Mucosa of descending colon (tissue), 3 donors: ENCODE data around the gene TECR. TPM values are rescaled to one million over a fixed set of nuclear protein-coding genes. Genes with fewer than 3 reads are reported as not detected.

Experiments used
- ATAC-seq: fragments of 200-7000 bp; cut with Tn5 transposase; one replicate; pipeline ENCODE4 v1.9.1; 2020; ENCODE audit warnings: mild to moderate bottlenecking, moderate library complexity
- DNase-seq, 3 donors: peaks; one replicate each; pipeline ENCODE4 v3.0.0-alpha.2; 2020
- H3K36me3 ChIP-seq: fragments of 200-600 bp; one replicate; pipeline ENCODE4 v1.8.0; 2021; ENCODE audit warnings: low read depth, mild to moderate bottlenecking
- H3K4me1 ChIP-seq: fragments of 200-600 bp; one replicate; pipeline ENCODE4 v1.8.0; 2021; ENCODE audit warnings: low read depth, mild to moderate bottlenecking
- H3K4me3 ChIP-seq: fragments of 200-600 bp; one replicate; pipeline ENCODE4 v1.8.0; 2021; ENCODE audit warnings: mild to moderate bottlenecking
- H3K9me3 ChIP-seq: fragments of 200-600 bp; one replicate; pipeline ENCODE4 v1.8.0; 2021; ENCODE audit warnings: mild to moderate bottlenecking
- intact Hi-C, 2 donors: fragments of 100-400 bp; cut with DNase I in 1 of 2; cut with micrococcal nuclease in 1 of 2; formaldehyde crosslinking; loops; one replicate each; pipeline versions ENCODE4 v1.11.0 to v1.11.1; 2022; cut with DNase I, micrococcal nuclease
- total RNA-seq, 3 donors: library from RNA; stranded (reverse); fragmentation: NEBNext Ultra II Directional in 2 of 3; extraction: Animal tissue kit (Norgen Biotek cat#: 25700) in 2 of 3; gene quantifications; one replicate each; pipeline versions ENCODE4 v1.2.1 to v1.2.4, GENCODE V29; 2021 to 2023
- TF ChIP-seq, protein P1 (sequence below): fragments of 200-600 bp; IDR thresholded peaks from one replicate; pipeline ENCODE4 v1.8.0; 2022; ENCODE audit warnings: antibody characterized with exemption, mild to moderate bottlenecking
- donor health status: DM: no; HTN: no; CAD: no; lungs with moderate emphysema.
- donor health status: DM: no; HTN: no; CAD: no.
- donor health status: DM: no; HTN: yes; CAD: no.

TECR gene
- total RNA-seq, 3 donors from 2014 or later, result 94.4 to 155 (median 141) TPM

GRCh38 chr19:14514215-14514863 is 15.1 kb upstream of the TECR start:
- Histone ChIP-seq H3K9me3 (no peaks in the 10 kb centered on the region), H3K4me1 (peaks cover 36% of the 10 kb centered on the region), H3K36me3 (peaks cover 6% of the 10 kb centered on the region), H3K4me3 (no peak overlapping the region)
- TF ChIP-seq, protein P1, sequence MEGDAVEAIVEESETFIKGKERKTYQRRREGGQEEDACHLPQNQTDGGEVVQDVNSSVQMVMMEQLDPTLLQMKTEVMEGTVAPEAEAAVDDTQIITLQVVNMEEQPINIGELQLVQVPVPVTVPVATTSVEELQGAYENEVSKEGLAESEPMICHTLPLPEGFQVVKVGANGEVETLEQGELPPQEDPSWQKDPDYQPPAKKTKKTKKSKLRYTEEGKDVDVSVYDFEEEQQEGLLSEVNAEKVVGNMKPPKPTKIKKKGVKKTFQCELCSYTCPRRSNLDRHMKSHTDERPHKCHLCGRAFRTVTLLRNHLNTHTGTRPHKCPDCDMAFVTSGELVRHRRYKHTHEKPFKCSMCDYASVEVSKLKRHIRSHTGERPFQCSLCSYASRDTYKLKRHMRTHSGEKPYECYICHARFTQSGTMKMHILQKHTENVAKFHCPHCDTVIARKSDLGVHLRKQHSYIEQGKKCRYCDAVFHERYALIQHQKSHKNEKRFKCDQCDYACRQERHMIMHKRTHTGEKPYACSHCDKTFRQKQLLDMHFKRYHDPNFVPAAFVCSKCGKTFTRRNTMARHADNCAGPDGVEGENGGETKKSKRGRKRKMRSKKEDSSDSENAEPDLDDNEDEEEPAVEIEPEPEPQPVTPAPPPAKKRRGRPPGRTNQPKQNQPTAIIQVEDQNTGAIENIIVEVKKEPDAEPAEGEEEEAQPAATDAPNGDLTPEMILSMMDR, result no peak
- DNase-seq (no peak), ATAC-seq (no peak)
- intact Hi-C loops, result no loop called here

GRCh38 chr19:14515501-14516047 is 13.8 kb upstream of the TECR start:
- Histone ChIP-seq H3K36me3 (peaks cover 6% of the 10 kb centered on the region), H3K4me1 (peaks cover 40% of the 10 kb centered on the region), H3K4me3 (no peak overlapping the region), H3K9me3 (no peaks in the 10 kb centered on the region)
- intact Hi-C loops, result no loop called here
- no peak for ATAC-seq
- TF ChIP-seq, protein P1, result no peak
- no peak for DNase-seq

GRCh38 chr19:14516048-14516534 is 13.3 kb upstream of the TECR start:
- DNase-seq, result peak; percentile 60 to 70 (median 62)
- Histone ChIP-seq H3K4me1 (peaks cover 35% of the 10 kb centered on the region), H3K36me3 (peaks cover 6% of the 10 kb centered on the region), H3K4me3 (no peak overlapping the region), H3K9me3 (no peaks in the 10 kb centered on the region)
- TF ChIP-seq, protein P1, result no peak
- ATAC-seq, result no peak
- intact Hi-C loops, result no loop called here

DNA sequence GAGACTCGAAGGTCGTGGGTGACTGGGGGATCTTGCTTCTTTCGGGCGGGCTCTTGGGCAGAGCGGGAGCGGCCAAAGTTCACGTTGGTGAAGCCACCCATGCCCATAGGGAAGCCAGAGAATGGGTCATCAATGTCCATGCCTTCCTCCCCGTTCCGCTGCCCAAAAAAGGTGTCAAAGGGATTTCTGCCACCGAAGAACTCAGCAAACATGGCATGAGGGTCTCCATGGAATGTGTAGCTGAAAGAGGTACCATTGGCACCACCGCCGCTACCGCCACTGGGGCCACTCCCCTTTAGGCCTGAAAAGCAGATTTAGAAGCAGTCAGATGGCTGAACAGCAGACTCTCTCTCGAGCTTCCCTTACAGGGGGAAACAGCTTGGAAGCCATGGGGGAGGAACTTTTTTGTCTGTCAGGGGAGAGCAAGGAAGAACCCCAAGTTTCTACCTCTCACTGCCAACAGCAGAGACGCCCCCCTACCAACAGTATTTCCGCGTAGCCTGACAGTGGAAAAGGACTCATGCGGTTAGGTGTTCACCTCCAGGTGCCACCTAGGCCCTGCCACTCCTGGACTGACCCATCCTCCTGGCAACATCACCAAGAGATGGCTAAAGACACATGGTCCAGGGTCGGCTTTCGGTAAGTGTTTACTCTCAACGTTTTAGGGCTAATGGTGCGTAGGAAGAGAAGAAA is 12.5 kb upstream of the TECR start:
- peaks cover 6% of the 10 kb centered on the region for H3K36me3 ChIP-seq
- peaks cover 34% of the 10 kb centered on the region for H3K4me1 ChIP-seq
- ATAC-seq (no peak), DNase-seq (peak in 1 of 3 donors; percentile 55)
- peak overlapping the region; percentile 88 for H3K4me3 ChIP-seq
- H3K9me3 ChIP-seq, result no peaks in the 10 kb centered on the region
- intact Hi-C loops, result no loop called here
- TF ChIP-seq, protein P1, result no peak

- Histone ChIP-seq H3K9me3 (no peaks in the 10 kb centered on the region), H3K4me3 (peak overlapping the region; percentile 88), H3K36me3 (peaks cover 6% of the 10 kb centered on the region), H3K4me1 (peaks cover 34% of the 10 kb centered on the region)
- no peak for ATAC-seq
- DNase-seq, result no peak
- TF ChIP-seq, protein P1, result no peak
- intact Hi-C loops, result no loop called here
Observed at GRCh38 chr19:14517446-14517839, 12.0 kb upstream of the TECR start.
